Measurements from ENCODE around the gene RAD51B. TPM values are rescaled to one million over a fixed set of nuclear protein-coding genes. Genes with fewer than 3 reads are reported as not detected.

RAD51B gene
- total RNA-seq, 1 experiment from 2014 or later, result 23.3 TPM

DNA sequence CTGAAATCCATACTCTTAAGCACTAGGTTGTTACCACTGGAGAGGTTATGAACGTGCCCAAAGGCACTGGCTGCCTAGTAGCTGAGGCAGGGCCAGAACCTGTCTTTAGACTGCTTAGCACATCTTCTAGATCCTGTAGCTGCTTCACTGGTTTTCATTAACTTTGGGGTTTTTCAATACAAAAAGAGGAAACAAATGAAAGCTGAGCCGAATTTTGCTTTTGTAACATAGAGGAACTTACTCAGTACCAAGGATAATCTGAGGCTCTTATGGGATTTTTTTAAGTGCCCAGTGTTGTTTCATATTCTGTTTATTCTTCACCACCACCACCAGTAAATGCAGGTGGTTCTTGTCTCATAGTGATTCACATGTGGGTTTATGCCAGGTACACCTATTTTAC, 396.1 kb downstream of the RAD51B start:
- ChIA-PET CTCF (no interaction called here), POLR2A (ENCODE audit: low non-redundant PET) (no interaction called here)
- TF ChIP-seq, protein P1, sequence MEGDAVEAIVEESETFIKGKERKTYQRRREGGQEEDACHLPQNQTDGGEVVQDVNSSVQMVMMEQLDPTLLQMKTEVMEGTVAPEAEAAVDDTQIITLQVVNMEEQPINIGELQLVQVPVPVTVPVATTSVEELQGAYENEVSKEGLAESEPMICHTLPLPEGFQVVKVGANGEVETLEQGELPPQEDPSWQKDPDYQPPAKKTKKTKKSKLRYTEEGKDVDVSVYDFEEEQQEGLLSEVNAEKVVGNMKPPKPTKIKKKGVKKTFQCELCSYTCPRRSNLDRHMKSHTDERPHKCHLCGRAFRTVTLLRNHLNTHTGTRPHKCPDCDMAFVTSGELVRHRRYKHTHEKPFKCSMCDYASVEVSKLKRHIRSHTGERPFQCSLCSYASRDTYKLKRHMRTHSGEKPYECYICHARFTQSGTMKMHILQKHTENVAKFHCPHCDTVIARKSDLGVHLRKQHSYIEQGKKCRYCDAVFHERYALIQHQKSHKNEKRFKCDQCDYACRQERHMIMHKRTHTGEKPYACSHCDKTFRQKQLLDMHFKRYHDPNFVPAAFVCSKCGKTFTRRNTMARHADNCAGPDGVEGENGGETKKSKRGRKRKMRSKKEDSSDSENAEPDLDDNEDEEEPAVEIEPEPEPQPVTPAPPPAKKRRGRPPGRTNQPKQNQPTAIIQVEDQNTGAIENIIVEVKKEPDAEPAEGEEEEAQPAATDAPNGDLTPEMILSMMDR (conservative IDR thresholded peaks at IDR 0.05; ENCODE audit: low read depth, low read length), result no peak
- no peak for TF ChIP-seq EZH2 (IDR thresholded peaks at IDR 0.05; ENCODE audit: borderline replicate concordance, low read depth, low read length, poor library complexity, severe bottlenecking)
- Histone ChIP-seq H3K4me1 (ENCODE audit: insufficient read depth, low read length, poor library complexity, severe bottlenecking) (no peaks in the 10 kb centered on the region), H3K27me3 (replicated peaks; ENCODE audit: insufficient read depth, low read depth, low read length, poor library complexity) (no peaks in the 10 kb centered on the region), H3K4me3 (ENCODE audit: low read depth, low read length, poor library complexity, severe bottlenecking) (no peak overlapping the region), H3K36me3 (ENCODE audit: insufficient read depth, low read length, poor library complexity, severe bottlenecking) (no peaks in the 10 kb centered on the region), H3K9me3 (ENCODE audit: low read depth, low read length, poor library complexity, severe bottlenecking) (no peaks in the 10 kb centered on the region), H3K27ac (ENCODE audit: low read depth, low read length, poor library complexity, severe bottlenecking) (no peak overlapping the region)
- no TSS peak for BruUV-seq (replicated peaks)
- intact Hi-C loops (cut with micrococcal nuclease; ENCODE audit: unreplicated experiment), result no loop called here
- no peak for DNase-seq (ENCODE audit: low spot score)

DNA sequence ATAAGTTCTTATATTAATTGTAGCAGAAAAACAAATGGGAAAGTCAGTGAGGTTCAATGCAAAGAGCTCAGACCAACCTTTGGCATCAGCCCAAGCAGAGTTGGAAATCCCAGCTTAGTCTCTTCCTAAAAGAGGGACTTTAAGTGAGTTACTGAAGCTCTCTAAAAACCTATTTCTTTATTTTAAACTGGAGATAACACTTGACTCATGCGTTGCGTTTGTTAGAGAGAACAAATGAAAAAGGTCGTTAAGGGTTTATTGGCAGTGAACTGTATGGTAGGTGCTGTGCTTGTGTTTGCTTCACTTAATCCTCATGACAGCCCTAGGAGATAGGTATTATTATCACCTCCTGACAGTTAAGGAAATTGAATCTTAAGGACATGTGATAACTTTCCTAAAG, 396.5 kb downstream of the RAD51B start:
- no peak overlapping the region for H3K4me3 ChIP-seq (ENCODE audit: low read depth, low read length, poor library complexity, severe bottlenecking)
- no peaks in the 10 kb centered on the region for H3K9me3 ChIP-seq (ENCODE audit: low read depth, low read length, poor library complexity, severe bottlenecking)
- no peak for DNase-seq (ENCODE audit: low spot score)
- intact Hi-C loops (cut with micrococcal nuclease; ENCODE audit: unreplicated experiment), result no loop called here
- H3K27me3 ChIP-seq (replicated peaks; ENCODE audit: insufficient read depth, low read depth, low read length, poor library complexity), result no peaks in the 10 kb centered on the region
- no peak overlapping the region for H3K27ac ChIP-seq (ENCODE audit: low read depth, low read length, poor library complexity, severe bottlenecking)
- H3K36me3 ChIP-seq (ENCODE audit: insufficient read depth, low read length, poor library complexity, severe bottlenecking), result no peaks in the 10 kb centered on the region
- TF ChIP-seq, protein P1 (conservative IDR thresholded peaks at IDR 0.05; ENCODE audit: low read depth, low read length), result no peak
- TF ChIP-seq EZH2 (IDR thresholded peaks at IDR 0.05; ENCODE audit: borderline replicate concordance, low read depth, low read length, poor library complexity, severe bottlenecking), result no peak
- ChIA-PET CTCF (no interaction called here), POLR2A (ENCODE audit: low non-redundant PET) (no interaction called here)
- BruUV-seq (replicated peaks), result no TSS peak
- no peaks in the 10 kb centered on the region for H3K4me1 ChIP-seq (ENCODE audit: insufficient read depth, low read length, poor library complexity, severe bottlenecking)

DNA sequence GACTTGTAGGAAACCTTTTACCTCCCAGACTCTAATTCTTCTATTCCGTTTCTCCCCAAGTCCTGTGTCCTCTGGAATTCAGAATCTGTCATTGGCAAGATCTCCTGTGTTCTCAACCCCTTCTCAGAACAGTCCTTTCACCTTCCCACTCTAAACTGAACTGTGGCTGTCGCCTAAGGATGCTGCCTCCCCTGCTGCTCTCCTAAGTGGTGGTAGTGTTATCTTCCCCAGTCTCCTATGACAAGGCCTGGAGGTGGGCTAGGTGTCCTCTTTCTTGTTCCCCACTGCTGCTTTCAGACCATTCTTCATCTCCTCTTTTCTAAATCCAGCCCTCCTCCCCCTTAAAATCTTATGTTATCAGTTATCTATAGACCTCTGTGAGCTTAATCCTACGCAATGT, 397.4 kb downstream of the RAD51B start:
- TF ChIP-seq EZH2 (IDR thresholded peaks at IDR 0.05; ENCODE audit: borderline replicate concordance, low read depth, low read length, poor library complexity, severe bottlenecking), result no peak
- TF ChIP-seq, protein P1 (conservative IDR thresholded peaks at IDR 0.05; ENCODE audit: low read depth, low read length), result no peak
- no peak overlapping the region for H3K27ac ChIP-seq (ENCODE audit: low read depth, low read length, poor library complexity, severe bottlenecking)

More for the DNA sequence above, 397.4 kb downstream of the RAD51B start:
- no peaks in the 10 kb centered on the region for H3K36me3 ChIP-seq (ENCODE audit: insufficient read depth, low read length, poor library complexity, severe bottlenecking)
- intact Hi-C loops (cut with micrococcal nuclease; ENCODE audit: unreplicated experiment), result no loop called here
- POLR2A ChIA-PET (ENCODE audit: low non-redundant PET), result no interaction called here
- no peak overlapping the region for H3K4me3 ChIP-seq (ENCODE audit: low read depth, low read length, poor library complexity, severe bottlenecking)
- no peaks in the 10 kb centered on the region for H3K4me1 ChIP-seq (ENCODE audit: insufficient read depth, low read length, poor library complexity, severe bottlenecking)
- no peak for DNase-seq (ENCODE audit: low spot score)
- CTCF ChIA-PET, result no interaction called here
- no TSS peak for BruUV-seq (replicated peaks)
- H3K27me3 ChIP-seq (replicated peaks; ENCODE audit: insufficient read depth, low read depth, low read length, poor library complexity), result no peaks in the 10 kb centered on the region
- H3K9me3 ChIP-seq (ENCODE audit: low read depth, low read length, poor library complexity, severe bottlenecking), result no peaks in the 10 kb centered on the region

All from A673 (cell line).